ENCODE measurements around the gene C5AR2. TPM values are rescaled to one million over a fixed set of nuclear protein-coding genes. Genes with fewer than 3 reads are reported as not detected.

The C5AR2 gene
- total and polyA plus RNA-seq, 2 donors (not counting 1 experiment from before 2014, with no cell fraction given): under 0.01 to 0.08 TPM

GRCh38 chr19:47353307-47353712, 21.3 kb downstream of the C5AR2 start:
- Histone ChIP-seq H2AFZ (ENCODE audit: low read length) (no peak overlapping the region), H3K9me3 (ENCODE audit: control insufficient read depth, insufficient read depth, low read depth, low read length) (no peaks in the 10 kb centered on the region), H3K79me2 (ENCODE audit: control insufficient read depth, insufficient read depth, low read length) (peaks cover 11% of the 10 kb centered on the region), H3K4me2 (ENCODE audit: extremely low read depth, insufficient read depth, low read length) (no peak overlapping the region), H3K27ac (ENCODE audit: insufficient read depth, low read length) (no peak overlapping the region), H4K20me1 (ENCODE audit: control insufficient read depth, extremely low read depth, insufficient read depth, low read length) (no peaks in the 10 kb centered on the region), H3K4me3 (replicated peaks in 1 of 4; ENCODE audit: control extremely low read depth in 1 of 4, insufficient read depth in 1 of 4, low read depth in 3 of 4, low read length in 4 of 4) (no peak overlapping the region), H3K27me3 (ENCODE audit: control insufficient read depth, insufficient read depth, low read length) (no peaks in the 10 kb centered on the region), H3K9ac (ENCODE audit: insufficient read depth, low read length) (no peak overlapping the region), H3K4me1 (ENCODE audit: control insufficient read depth, extremely low read depth, insufficient read depth, low read length) (peaks cover 3% of the 10 kb centered on the region), H3K36me3 (ENCODE audit: control insufficient read depth, insufficient read depth, low read length) (peaks cover 19% of the 10 kb centered on the region)
- DNase-seq (ENCODE audit: low read depth in 2 of 2): no peak
- no peak for TF ChIP-seq CTCF (conservative IDR thresholded peaks at IDR 0.05 in 1 of 2, IDR thresholded peaks at IDR 0.05 in 1 of 2; ENCODE audit: low read depth in 1 of 2, low read length in 2 of 2)
- no peak for TF ChIP-seq EZH2 (IDR thresholded peaks at IDR 0.05; ENCODE audit: low read length, missing control alignments)

GRCh38 chr19:47356900-47357299, 24.9 kb downstream of the C5AR2 start:
- Histone ChIP-seq H4K20me1 (ENCODE audit: control insufficient read depth, extremely low read depth, insufficient read depth, low read length) (no peaks in the 10 kb centered on the region), H3K27me3 (ENCODE audit: control insufficient read depth, insufficient read depth, low read length) (no peaks in the 10 kb centered on the region), H3K9ac (ENCODE audit: insufficient read depth, low read length) (no peak overlapping the region), H3K79me2 (ENCODE audit: control insufficient read depth, insufficient read depth, low read length) (peaks cover 2% of the 10 kb centered on the region), H2AFZ (ENCODE audit: low read length) (no peak overlapping the region), H3K27ac (ENCODE audit: insufficient read depth, low read length) (no peak overlapping the region), H3K4me2 (ENCODE audit: extremely low read depth, insufficient read depth, low read length) (no peak overlapping the region), H3K36me3 (ENCODE audit: control insufficient read depth, insufficient read depth, low read length) (peaks cover 26% of the 10 kb centered on the region), H3K9me3 (ENCODE audit: control insufficient read depth, insufficient read depth, low read depth, low read length) (no peaks in the 10 kb centered on the region), H3K4me3 (replicated peaks in 1 of 4; ENCODE audit: control extremely low read depth in 1 of 4, insufficient read depth in 1 of 4, low read depth in 3 of 4, low read length in 4 of 4) (no peak overlapping the region), H3K4me1 (ENCODE audit: control insufficient read depth, extremely low read depth, insufficient read depth, low read length) (no peaks in the 10 kb centered on the region)
- no peak for DNase-seq (ENCODE audit: low read depth in 2 of 2)
- TF ChIP-seq CTCF (conservative IDR thresholded peaks at IDR 0.05 in 1 of 2, IDR thresholded peaks at IDR 0.05 in 1 of 2; ENCODE audit: low read depth in 1 of 2, low read length in 2 of 2) (no peak), EZH2 (IDR thresholded peaks at IDR 0.05; ENCODE audit: low read length, missing control alignments) (no peak)

- Histone ChIP-seq H4K20me1 (ENCODE audit: control insufficient read depth, extremely low read depth, insufficient read depth, low read length) (no peaks in the 10 kb centered on the region), H3K79me2 (ENCODE audit: control insufficient read depth, insufficient read depth, low read length) (no peaks in the 10 kb centered on the region), H2AFZ (ENCODE audit: low read length) (no peak overlapping the region), H3K9me3 (ENCODE audit: control insufficient read depth, insufficient read depth, low read depth, low read length) (no peaks in the 10 kb centered on the region), H3K27ac (ENCODE audit: insufficient read depth, low read length) (no peak overlapping the region), H3K4me2 (ENCODE audit: extremely low read depth, insufficient read depth, low read length) (no peak overlapping the region), H3K4me3 (replicated peaks in 1 of 4; ENCODE audit: control extremely low read depth in 1 of 4, insufficient read depth in 1 of 4, low read depth in 3 of 4, low read length in 4 of 4) (no peak overlapping the region), H3K9ac (ENCODE audit: insufficient read depth, low read length) (no peak overlapping the region), H3K36me3 (ENCODE audit: control insufficient read depth, insufficient read depth, low read length) (peaks cover 25% of the 10 kb centered on the region), H3K27me3 (ENCODE audit: control insufficient read depth, insufficient read depth, low read length) (no peaks in the 10 kb centered on the region), H3K4me1 (ENCODE audit: control insufficient read depth, extremely low read depth, insufficient read depth, low read length) (no peaks in the 10 kb centered on the region)
- no peak for DNase-seq (ENCODE audit: low read depth in 2 of 2)
- TF ChIP-seq EZH2 (IDR thresholded peaks at IDR 0.05; ENCODE audit: low read length, missing control alignments): no peak
- TF ChIP-seq CTCF (conservative IDR thresholded peaks at IDR 0.05 in 1 of 2, IDR thresholded peaks at IDR 0.05 in 1 of 2; ENCODE audit: low read depth in 1 of 2, low read length in 2 of 2): peak in 1 of 2 donors; percentile 10
Measured at GRCh38 chr19:47357788-47358680, 26.1 kb downstream of the C5AR2 start.

All from fibroblast of lung (primary cell).